Neuronal stem cell (in vitro differentiated cells): Measurements from ENCODE around the gene UNC5B.

Experiments used
- DNase-seq: peaks from one replicate; pipeline ENCODE4 v3.0.0-alpha.2; 2013; ENCODE audit warnings: low spot score
- H2AFZ ChIP-seq: one replicate; pipeline ENCODE4 v1.6.1; 2013; ENCODE audit warnings: mild to moderate bottlenecking, low read length, inconsistent platforms
- H2AK5ac ChIP-seq: 2 replicates; pipeline ENCODE4 v1.6.1; 2013; ENCODE audit warnings: low read depth, mild to moderate bottlenecking, inconsistent platforms, low read length, moderate library complexity, mixed read lengths
- H2BK120ac ChIP-seq: 2 replicates; pipeline ENCODE4 v1.6.1; 2013; ENCODE audit warnings: low read depth, mild to moderate bottlenecking, inconsistent platforms, low read length, moderate library complexity, mixed read lengths
- H2BK12ac ChIP-seq: one replicate; pipeline ENCODE4 v1.6.1; 2013; ENCODE audit warnings: low read length, inconsistent platforms
- H2BK15ac ChIP-seq: 2 replicates; pipeline ENCODE4 v1.6.1; 2013; ENCODE audit warnings: mild to moderate bottlenecking, low read length, inconsistent platforms, mixed read lengths
- H2BK5ac ChIP-seq: one replicate; pipeline ENCODE4 v1.6.1; 2013; ENCODE audit warnings: inconsistent platforms, mild to moderate bottlenecking, low read length, moderate library complexity
- H3K14ac ChIP-seq: one replicate; pipeline ENCODE4 v1.6.1; 2013; ENCODE audit warnings: low read length, inconsistent platforms
- H3K18ac ChIP-seq: 2 replicates; pipeline ENCODE4 v1.6.1; 2013; ENCODE audit warnings: low read length, inconsistent platforms
- H3K23ac ChIP-seq: 2 replicates; pipeline ENCODE4 v1.6.1; 2013; ENCODE audit warnings: low read depth, mild to moderate bottlenecking, mixed read lengths, low read length, inconsistent platforms; ENCODE audit not compliant: poor library complexity
- H3K27ac ChIP-seq: replicated peaks from 3 replicates; pipeline ENCODE4 v1.5.1; 2013; ENCODE audit warnings: low read length, inconsistent platforms
- H3K27me3 ChIP-seq, 3 experiments: 2 replicates each; pipeline ENCODE4 v1.6.1; 2013; ENCODE audit warnings: low read length in 3 of 3, mild to moderate bottlenecking in 2 of 3, inconsistent platforms in 1 of 3, low read depth in 1 of 3, mixed read lengths in 1 of 3, moderate library complexity in 1 of 3; ENCODE audit not compliant: control insufficient read depth in 3 of 3, insufficient read depth in 3 of 3
- H3K36me3 ChIP-seq, 2 donors: replicated peaks in 1 of 2; 2 replicates each; pipeline ENCODE4 v1.6.1; 2013; ENCODE audit warnings: low read length in 2 of 2; ENCODE audit not compliant: control insufficient read depth in 2 of 2, insufficient read depth in 2 of 2
- H3K4ac ChIP-seq: 2 replicates; pipeline ENCODE4 v1.6.1; 2013; ENCODE audit warnings: inconsistent platforms, mild to moderate bottlenecking, low read length, moderate library complexity
- H3K4me1 ChIP-seq, 2 donors: 1 replicate in 1 of 2; 2 replicates in 1 of 2; pipeline ENCODE4 v1.6.1; 2013; ENCODE audit warnings: low read length in 2 of 2, low read depth in 1 of 2; ENCODE audit not compliant: control insufficient read depth in 2 of 2, insufficient read depth in 1 of 2
- H3K4me2 ChIP-seq: one replicate; pipeline ENCODE4 v1.6.1; 2013; ENCODE audit warnings: mild to moderate bottlenecking, low read length, inconsistent platforms; ENCODE audit not compliant: insufficient read depth, poor library complexity, severe bottlenecking
- H3K4me3 ChIP-seq, 2 donors: 2 replicates each; pipeline ENCODE4 v1.5.1; 2013; ENCODE audit warnings: low read length in 2 of 2, mild to moderate bottlenecking in 2 of 2, inconsistent platforms in 1 of 2, moderate library complexity in 1 of 2
- H3K79me1 ChIP-seq: one replicate; pipeline ENCODE4 v1.6.1; 2013; ENCODE audit warnings: low read depth, mild to moderate bottlenecking, inconsistent platforms, low read length, moderate library complexity
- H3K9ac ChIP-seq: one replicate; pipeline ENCODE4 v1.6.1; 2013; ENCODE audit warnings: mild to moderate bottlenecking, low read depth, low read length, inconsistent platforms; ENCODE audit not compliant: poor library complexity
- H3K9me3 ChIP-seq, 2 donors: replicated peaks in 1 of 2; 2 replicates each; pipeline versions ENCODE3 to v1.6.1; 2013; ENCODE audit warnings: low read length in 2 of 2, mild to moderate bottlenecking in 2 of 2, inconsistent platforms in 1 of 2, low read depth in 1 of 2, mixed read lengths in 1 of 2, moderate library complexity in 1 of 2; ENCODE audit not compliant: control insufficient read depth in 2 of 2, insufficient read depth in 1 of 2
- H4K8ac ChIP-seq: one replicate; pipeline ENCODE4 v1.6.1; 2013; ENCODE audit warnings: low read depth, mild to moderate bottlenecking, inconsistent platforms, low read length, moderate library complexity
- H4K91ac ChIP-seq: one replicate; pipeline ENCODE4 v1.6.1; 2013; ENCODE audit warnings: low read length, low read depth, mild to moderate bottlenecking, inconsistent platforms; ENCODE audit not compliant: poor library complexity
- WGBS, 2 donors: extraction: QIAGEN DNeasy Blood & Tissue Kit; methylation state at CpG; one replicate each; pipeline ENCODE4 v1.1.7; 2013; ENCODE audit warnings: missing lambda C conversion rate in 2 of 2, mixed read lengths in 1 of 2; ENCODE audit not compliant: insufficient read length in 2 of 2, insufficient replicate concordance in 1 of 2; ENCODE audit errors: extremely low coverage in 2 of 2; 5-methylcytosine and 5-hydroxymethylcytosine counted together

The UNC5B gene

DNA sequence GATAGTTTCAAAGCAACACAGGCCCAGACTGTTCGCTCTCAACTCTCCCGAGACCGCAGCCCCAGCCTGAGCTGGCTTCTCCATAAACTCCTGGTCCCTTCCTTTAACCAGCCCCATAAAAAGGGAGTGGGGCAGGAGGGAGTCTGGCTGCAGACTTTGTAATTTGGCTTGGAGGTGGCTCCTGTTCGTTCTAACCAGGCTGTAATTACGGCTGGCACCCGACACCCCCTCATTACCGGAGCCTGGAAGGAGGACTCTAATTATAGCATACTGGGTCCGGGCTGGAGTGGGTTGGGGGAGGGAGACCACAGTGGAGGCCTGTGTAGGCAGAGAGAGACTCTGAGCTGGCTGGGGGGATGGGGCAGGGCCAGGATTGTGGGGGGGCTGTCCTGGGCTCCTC is 49.7 kb downstream of the UNC5B start:
- H3K23ac ChIP-seq, result no peak overlapping the region
- no peak overlapping the region for H4K91ac ChIP-seq
- H3K14ac ChIP-seq, result no peak overlapping the region
- no peaks in the 10 kb centered on the region for H3K9me3 ChIP-seq
- peaks cover 0 to 54% (median 0%) of the 10 kb centered on the region in 3 experiments for H3K27me3 ChIP-seq
- no peak overlapping the region for H4K8ac ChIP-seq
- H3K36me3 ChIP-seq, result no peaks in the 10 kb centered on the region
- no peak overlapping the region for H3K4me2 ChIP-seq
- no peak overlapping the region for H3K9ac ChIP-seq
- H3K18ac ChIP-seq, result no peak overlapping the region
- no peak overlapping the region for H2BK12ac ChIP-seq
- no peak overlapping the region for H3K27ac ChIP-seq
- no peak overlapping the region for H3K4ac ChIP-seq
- H2BK5ac ChIP-seq, result no peak overlapping the region
- H2BK15ac ChIP-seq, result no peak overlapping the region
- no peak overlapping the region for H2AFZ ChIP-seq
- DNase-seq, result no peak
- no CpG with 5 or more reads among the region's 8 CpGs for WGBS, 2 donors
- H3K4me3 ChIP-seq, result no peak overlapping the region
- H3K4me1 ChIP-seq, result peaks cover 14 to 32% of the 10 kb centered on the region in 2 donors
- no peak overlapping the region for H2AK5ac ChIP-seq
- no peak overlapping the region for H2BK120ac ChIP-seq
- H3K79me1 ChIP-seq, result no peaks in the 10 kb centered on the region

DNA sequence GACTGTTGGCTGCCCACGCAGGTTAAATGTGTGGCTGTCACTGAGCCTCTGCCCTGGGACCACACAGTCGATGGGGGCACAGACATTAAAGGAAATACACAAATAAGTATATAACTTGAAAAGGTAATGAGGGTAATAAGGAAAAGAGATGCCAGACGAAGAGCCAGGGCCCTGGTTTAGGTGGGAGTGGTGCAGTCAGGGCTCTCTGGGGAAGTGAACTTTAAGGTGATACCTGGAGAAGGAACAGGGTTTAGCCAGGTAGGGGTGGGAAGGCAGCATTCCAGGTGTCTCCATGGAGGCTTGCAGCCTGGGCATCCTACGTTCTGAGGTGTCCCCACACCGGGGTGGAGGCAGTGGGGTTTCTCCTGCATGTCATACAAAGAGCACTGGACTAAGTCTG is 50.4 kb downstream of the UNC5B start:
- Histone ChIP-seq H3K9ac (no peak overlapping the region), H3K4ac (no peak overlapping the region), H3K36me3 (no peaks in the 10 kb centered on the region), H3K4me3 (no peak overlapping the region), H2BK15ac (no peak overlapping the region), H3K18ac (peak overlapping the region; percentile 6), H2BK12ac (no peak overlapping the region), H2BK120ac (peak overlapping the region; percentile 78), H3K4me1 (peaks cover 14 to 32% of the 10 kb centered on the region in 2 donors), H3K27ac (no peak overlapping the region), H3K4me2 (no peak overlapping the region), H2AK5ac (peak overlapping the region; percentile 50), H3K27me3 (peaks cover 0 to 54% (median 0%) of the 10 kb centered on the region in 3 experiments), H2BK5ac (no peak overlapping the region), H3K23ac (no peak overlapping the region), H4K8ac (no peak overlapping the region), H3K9me3 (no peaks in the 10 kb centered on the region), H2AFZ (peak overlapping the region; percentile 75), H3K79me1 (no peaks in the 10 kb centered on the region), H3K14ac (peak overlapping the region; percentile 42), H4K91ac (no peak overlapping the region)
- DNase-seq, result no peak
- no CpG with 5 or more reads among the region's 5 CpGs for WGBS, 2 donors

DNA sequence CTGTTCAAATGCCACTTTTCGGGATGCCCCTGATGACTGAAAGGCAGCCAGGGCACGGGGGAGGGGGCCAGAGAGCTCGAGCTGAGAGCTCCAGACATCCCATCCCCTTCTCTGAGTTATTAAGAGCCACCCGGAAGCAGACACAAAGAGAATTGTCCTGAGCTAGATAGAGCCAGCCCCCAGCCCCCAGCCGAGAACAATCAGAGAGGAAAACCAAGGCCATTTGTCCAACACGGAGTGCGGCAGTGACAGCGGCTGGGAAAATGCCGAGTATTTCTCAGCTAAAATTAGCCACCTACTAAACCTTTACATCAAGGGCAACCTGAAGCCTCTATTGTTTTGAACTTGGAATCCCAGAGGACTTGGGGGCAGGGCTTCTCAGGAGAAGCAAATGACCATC is 51.0 kb downstream of the UNC5B start:
- Histone ChIP-seq H3K4me3 (no peak overlapping the region), H3K4me2 (no peak overlapping the region), H2BK15ac (no peak overlapping the region), H3K18ac (no peak overlapping the region), H3K4ac (no peak overlapping the region), H2BK12ac (no peak overlapping the region), H3K9ac (no peak overlapping the region), H2AK5ac (peak overlapping the region; percentile 50), H3K9me3 (no peaks in the 10 kb centered on the region), H3K27me3 (peaks cover 0 to 57% (median 0%) of the 10 kb centered on the region in 3 experiments), H2AFZ (peak overlapping the region; percentile 75), H2BK120ac (peak overlapping the region; percentile 78), H3K14ac (peak overlapping the region; percentile 42), H4K91ac (no peak overlapping the region), H3K36me3 (no peaks in the 10 kb centered on the region), H2BK5ac (no peak overlapping the region), H4K8ac (no peak overlapping the region), H3K4me1 (peaks cover 14 to 32% of the 10 kb centered on the region in 2 donors), H3K79me1 (no peaks in the 10 kb centered on the region), H3K23ac (no peak overlapping the region), H3K27ac (no peak overlapping the region)
- no peak for DNase-seq
- WGBS, 2 donors, result no CpG with 5 or more reads among the region's 9 CpGs

DNA sequence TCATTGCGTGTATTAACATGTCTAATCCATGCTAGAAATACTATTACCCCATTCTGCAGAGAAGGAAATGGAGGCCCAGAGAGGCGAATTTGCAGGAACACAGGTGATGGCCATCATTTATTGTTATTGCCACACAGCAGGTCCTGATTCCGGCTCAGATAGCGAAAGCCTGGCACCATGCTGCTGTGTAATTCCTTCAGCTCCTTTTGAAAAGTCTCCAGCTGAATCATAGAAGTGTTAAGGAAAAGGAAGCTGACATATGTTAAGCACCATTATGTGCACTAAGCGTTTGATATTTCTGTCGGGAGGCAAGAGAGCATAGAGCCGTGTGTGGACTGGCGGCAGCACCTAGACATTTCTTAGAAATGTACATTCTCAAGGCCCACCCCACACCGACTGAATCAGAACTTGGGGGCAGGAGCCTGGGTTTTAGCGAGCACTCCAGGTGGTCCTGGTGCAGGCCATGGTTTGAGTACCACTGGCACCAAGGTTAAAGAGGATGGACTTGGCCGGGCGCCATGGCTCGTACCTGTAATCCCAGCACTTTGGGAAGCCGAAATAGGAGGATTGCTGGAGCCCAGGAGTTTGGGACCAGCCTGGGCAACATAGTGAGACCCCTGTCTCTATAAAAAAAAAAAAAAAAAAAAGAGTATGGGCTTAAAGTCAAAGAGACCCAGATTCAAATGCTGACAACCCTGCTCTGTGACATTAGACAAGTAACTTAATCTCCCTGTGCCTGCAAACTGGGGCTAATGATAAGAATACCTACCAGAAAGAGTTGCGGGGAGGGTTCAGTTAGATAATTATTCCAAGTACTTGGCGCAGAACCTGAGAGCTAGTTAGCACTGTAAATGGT is 52.2 kb downstream of the UNC5B start:
- no peak overlapping the region for H2AFZ ChIP-seq
- H2AK5ac ChIP-seq, result no peak overlapping the region
- no peak overlapping the region for H3K9ac ChIP-seq
- H2BK5ac ChIP-seq, result no peak overlapping the region
- H2BK12ac ChIP-seq, result no peak overlapping the region
- H3K9me3 ChIP-seq, result no peaks in the 10 kb centered on the region
- no peak overlapping the region for H3K14ac ChIP-seq
- no peak overlapping the region for H2BK15ac ChIP-seq
- no peak overlapping the region for H2BK120ac ChIP-seq
- DNase-seq, result no peak
- H4K8ac ChIP-seq, result no peak overlapping the region
- no peak overlapping the region for H3K4me2 ChIP-seq
- H3K23ac ChIP-seq, result no peak overlapping the region
- H3K4me1 ChIP-seq, result peaks cover 15 to 36% of the 10 kb centered on the region in 2 donors
- no peak overlapping the region for H3K4ac ChIP-seq
- no peak overlapping the region for H3K27ac ChIP-seq
- peaks cover 0 to 55% (median 0%) of the 10 kb centered on the region in 3 experiments for H3K27me3 ChIP-seq
- H3K79me1 ChIP-seq, result no peaks in the 10 kb centered on the region
- no peak overlapping the region for H3K4me3 ChIP-seq
- WGBS, 2 donors, result no CpG with 5 or more reads among the region's 16 CpGs
- no peaks in the 10 kb centered on the region for H3K36me3 ChIP-seq
- H3K18ac ChIP-seq, result no peak overlapping the region
- H4K91ac ChIP-seq, result no peak overlapping the region
